Brain microvascular endothelial cell (primary cell): ENCODE data around the gene SYNE1.

ENCODE experiments used
- DNase-seq: peaks from one replicate; pipeline ENCODE4 v3.0.0-alpha.2; 2020
- H3K27ac ChIP-seq: fragments of 250-450 bp; sonication (Bioruptor Pico); 2 replicates; pipeline ENCODE4 v1.5.1; 2020; ENCODE audit warnings: mild to moderate bottlenecking, moderate library complexity
- H3K27me3 ChIP-seq: fragments of 250-450 bp; sonication (Bioruptor Pico); replicated peaks from 2 replicates; pipeline ENCODE4 v1.5.1; 2020; ENCODE audit warnings: mild to moderate bottlenecking
- H3K36me3 ChIP-seq: fragments of 250-450 bp; sonication (Bioruptor Pico); replicated peaks from 2 replicates; pipeline ENCODE4 v1.5.1; 2020; ENCODE audit warnings: mild to moderate bottlenecking
- H3K4me3 ChIP-seq: 2 replicates; pipeline ENCODE4 v1.5.1; 2011; ENCODE audit warnings: low read depth, mild to moderate bottlenecking, control low read depth, low read length, moderate library complexity
- in situ Hi-C: cut with HindIII; loops from 2 replicates; pipeline ENCODE4 v1.10.0; 2017; ENCODE audit warnings: low sequenced_read_pairs, low pct_ligation_motif_present
- TF ChIP-seq, protein P1 (sequence below): IDR thresholded peaks from 2 replicates; pipeline ENCODE4 v1.5.1; 2011; ENCODE audit warnings: low read depth, mild to moderate bottlenecking, moderate library complexity, low read length, control low read depth, inconsistent platforms; ENCODE audit errors: missing control alignments

Gene SYNE1

DNA sequence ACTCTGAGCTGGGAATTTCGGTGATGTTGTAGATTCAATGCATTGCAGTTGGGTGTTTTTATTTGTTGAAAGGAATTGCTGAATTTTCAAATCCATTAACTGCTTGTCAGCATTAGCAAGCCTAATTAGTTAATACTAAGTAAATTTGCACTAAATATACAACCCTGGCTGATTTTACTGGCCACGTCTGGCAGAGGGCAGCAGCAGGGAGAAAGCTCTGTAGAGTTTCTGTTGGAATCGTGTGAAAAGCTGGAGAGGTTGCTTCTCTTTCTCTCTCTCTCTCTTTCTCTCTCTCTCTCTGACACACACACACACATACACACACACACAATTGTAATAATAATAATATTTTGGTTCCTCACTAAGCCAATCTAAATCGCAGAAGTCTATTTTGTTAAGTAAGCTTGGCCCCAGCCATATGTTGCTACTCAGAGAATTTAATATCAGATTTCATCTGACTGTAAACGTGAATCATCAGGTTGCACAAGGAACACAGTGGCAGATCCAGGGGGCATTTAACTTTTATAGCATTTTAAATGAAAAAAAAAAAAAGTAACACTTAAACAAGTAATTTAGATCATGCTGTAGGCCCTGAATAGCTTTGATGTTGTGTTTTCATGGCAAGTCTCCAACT is 540.2 kb downstream of the SYNE1 start:
- in situ Hi-C loops, result no loop called here
- Histone ChIP-seq H3K27ac (peak overlapping the region; percentile 77), H3K27me3 (no peaks in the 10 kb centered on the region), H3K36me3 (no peaks in the 10 kb centered on the region), H3K4me3 (no peak overlapping the region)
- TF ChIP-seq, protein P1, sequence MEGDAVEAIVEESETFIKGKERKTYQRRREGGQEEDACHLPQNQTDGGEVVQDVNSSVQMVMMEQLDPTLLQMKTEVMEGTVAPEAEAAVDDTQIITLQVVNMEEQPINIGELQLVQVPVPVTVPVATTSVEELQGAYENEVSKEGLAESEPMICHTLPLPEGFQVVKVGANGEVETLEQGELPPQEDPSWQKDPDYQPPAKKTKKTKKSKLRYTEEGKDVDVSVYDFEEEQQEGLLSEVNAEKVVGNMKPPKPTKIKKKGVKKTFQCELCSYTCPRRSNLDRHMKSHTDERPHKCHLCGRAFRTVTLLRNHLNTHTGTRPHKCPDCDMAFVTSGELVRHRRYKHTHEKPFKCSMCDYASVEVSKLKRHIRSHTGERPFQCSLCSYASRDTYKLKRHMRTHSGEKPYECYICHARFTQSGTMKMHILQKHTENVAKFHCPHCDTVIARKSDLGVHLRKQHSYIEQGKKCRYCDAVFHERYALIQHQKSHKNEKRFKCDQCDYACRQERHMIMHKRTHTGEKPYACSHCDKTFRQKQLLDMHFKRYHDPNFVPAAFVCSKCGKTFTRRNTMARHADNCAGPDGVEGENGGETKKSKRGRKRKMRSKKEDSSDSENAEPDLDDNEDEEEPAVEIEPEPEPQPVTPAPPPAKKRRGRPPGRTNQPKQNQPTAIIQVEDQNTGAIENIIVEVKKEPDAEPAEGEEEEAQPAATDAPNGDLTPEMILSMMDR, result peak; percentile 58
- peak; percentile 79 for DNase-seq

- H3K27ac ChIP-seq, result peak overlapping the region; percentile 66
- peak; percentile 99 for DNase-seq
These were observed 542.1 kb downstream of the SYNE1 start for GRCh38 chr6:152094992-152095592.

GRCh38 chr6:152094276-152094675 is 542.9 kb downstream of the SYNE1 start:
- Histone ChIP-seq H3K27ac (no peak overlapping the region), H3K27me3 (no peaks in the 10 kb centered on the region), H3K36me3 (no peaks in the 10 kb centered on the region), H3K4me3 (no peak overlapping the region)
- no peak for DNase-seq
- TF ChIP-seq, protein P1, result no peak
- in situ Hi-C loops, result no loop called here

More at GRCh38 chr6:152094992-152095592, 542.1 kb downstream of the SYNE1 start:
- in situ Hi-C loops, result no loop called here
- H3K27me3 ChIP-seq, result no peaks in the 10 kb centered on the region
- no peak overlapping the region for H3K4me3 ChIP-seq
- H3K36me3 ChIP-seq, result no peaks in the 10 kb centered on the region
- TF ChIP-seq, protein P1, result no peak

DNA sequence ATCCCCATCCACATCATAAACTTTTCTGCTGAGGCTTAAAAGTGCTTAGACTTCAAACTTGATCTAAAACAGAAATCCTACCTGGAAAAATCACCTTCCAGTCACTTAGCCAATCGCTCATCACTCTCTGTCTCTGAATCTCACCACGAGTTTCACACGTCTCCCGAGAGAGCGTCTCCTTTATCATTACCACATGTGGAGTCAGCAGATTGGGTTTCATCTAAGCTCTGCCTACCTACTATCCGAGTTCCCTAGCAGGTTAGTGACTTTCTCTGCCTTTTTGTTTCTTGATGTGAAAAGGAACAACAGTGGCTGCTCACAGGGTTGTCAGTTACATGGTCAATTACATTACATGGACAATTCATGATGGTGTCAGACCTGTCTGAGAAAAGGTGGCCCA is 543.5 kb downstream of the SYNE1 start:
- TF ChIP-seq, protein P1, result no peak
- Histone ChIP-seq H3K27ac (no peak overlapping the region), H3K4me3 (no peak overlapping the region), H3K36me3 (no peaks in the 10 kb centered on the region), H3K27me3 (no peaks in the 10 kb centered on the region)
- in situ Hi-C loops, result no loop called here
- no peak for DNase-seq

DNA sequence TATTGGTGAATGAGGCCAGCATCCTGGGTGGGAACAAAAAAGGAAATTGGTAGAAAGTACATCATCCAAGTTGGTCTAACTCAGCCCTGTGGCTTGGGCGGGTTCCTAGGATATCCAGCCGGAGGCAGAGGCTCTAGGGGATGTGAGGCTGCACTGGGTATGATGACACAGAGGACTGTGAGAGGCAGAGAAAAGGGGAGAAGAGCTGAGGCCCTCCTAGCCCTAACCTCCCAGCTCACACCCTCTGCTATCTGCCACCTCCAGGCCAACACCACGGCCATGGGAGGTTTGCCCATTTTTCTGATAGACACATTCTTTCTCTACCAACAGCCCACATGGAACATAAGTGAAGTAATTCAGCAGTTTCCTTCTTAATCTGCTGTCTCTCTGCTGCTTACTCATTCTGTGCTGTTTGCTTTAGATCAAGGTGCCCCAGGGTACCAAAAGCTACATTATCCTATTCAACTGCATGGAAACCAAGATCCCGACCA is 545.3 kb downstream of the SYNE1 start:
- Histone ChIP-seq H3K27me3 (no peaks in the 10 kb centered on the region), H3K4me3 (no peak overlapping the region), H3K36me3 (no peaks in the 10 kb centered on the region), H3K27ac (no peak overlapping the region)
- in situ Hi-C loops, result no loop called here
- TF ChIP-seq, protein P1, result no peak
- DNase-seq, result no peak
